CD4-positive, alpha-beta T cell treated with Interferon gamma for 1 hour (primary cell): ENCODE results near the gene MAST3.

Experiments used
- DNase-seq: peaks from one replicate; pipeline ENCODE4 v3.0.0-alpha.2; 2020

The MAST3 gene

DNA sequence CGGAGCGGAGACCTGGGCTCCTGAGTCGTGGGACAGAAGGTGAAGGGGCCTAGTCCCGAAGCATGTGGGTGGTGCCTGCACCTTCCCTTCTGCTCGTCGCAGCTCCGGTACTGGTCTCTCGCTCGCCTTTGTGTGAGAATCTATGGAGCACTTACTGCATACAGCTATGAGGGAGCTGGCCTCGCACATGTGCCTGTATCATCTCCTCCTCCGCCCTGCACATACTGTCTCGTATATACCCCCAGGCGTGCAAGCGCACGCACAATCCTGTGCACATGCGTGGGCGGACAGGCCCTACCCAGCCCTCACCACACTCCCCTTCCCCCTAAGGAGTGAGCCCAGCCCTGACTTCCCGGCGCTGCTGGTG, 64.0 kb downstream of the MAST3 start:
- no peak for DNase-seq

DNA sequence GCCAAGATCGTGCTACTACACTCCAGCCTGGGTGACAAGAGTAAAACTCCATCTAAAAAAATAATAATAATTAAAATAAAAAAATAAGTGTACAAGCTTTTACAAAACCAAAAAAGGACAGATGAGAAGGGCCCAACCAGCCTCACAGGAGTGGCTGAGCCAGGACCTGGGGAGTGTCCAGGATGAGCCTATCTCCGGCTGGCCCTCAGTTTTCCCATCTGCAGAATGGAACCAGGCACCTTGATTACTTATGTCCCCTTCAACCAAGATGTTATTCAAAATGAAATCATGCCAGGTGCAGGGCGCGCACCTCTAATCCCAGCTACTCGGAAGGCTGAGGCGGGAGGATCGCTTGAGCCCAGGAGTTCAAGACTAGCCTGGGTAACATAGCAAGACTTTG, 66.5 kb downstream of the MAST3 start:
- no peak for DNase-seq

DNA sequence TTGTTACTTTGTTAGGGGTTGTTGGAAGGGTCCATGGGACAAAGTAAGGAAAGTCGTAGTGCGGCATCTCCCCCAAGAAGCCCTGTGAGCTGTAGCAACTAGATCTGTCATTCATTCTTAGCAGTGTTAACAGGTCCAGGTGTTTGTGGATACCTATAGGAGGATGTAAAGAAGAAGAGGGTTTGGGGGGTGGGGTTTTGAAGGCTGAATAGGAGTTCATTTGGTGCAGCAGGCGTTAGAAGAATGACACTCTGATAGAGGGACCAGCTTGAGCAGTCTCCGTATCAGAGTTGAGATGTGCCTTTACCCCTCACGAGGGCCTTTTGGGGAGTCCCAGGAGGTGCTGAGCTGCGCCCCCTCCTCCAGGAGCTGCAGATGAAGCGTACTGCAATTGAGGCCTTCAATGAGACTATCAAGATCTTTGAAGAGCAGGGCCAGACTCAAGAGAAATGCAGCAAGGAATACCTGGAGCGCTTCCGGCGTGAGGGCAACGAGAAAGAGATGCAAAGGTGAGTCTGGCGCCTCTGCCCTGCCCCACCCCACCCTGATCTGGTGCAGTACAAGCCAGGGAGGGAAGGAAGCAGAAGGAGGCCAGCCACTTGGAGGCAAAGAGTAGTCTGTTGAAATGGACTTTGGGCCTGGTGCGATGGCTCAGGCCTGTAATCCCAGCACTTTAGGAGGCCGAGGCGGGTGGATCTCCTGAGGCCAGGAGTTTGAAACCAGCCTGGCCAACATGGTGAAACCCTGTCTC, 68.4 kb downstream of the MAST3 start:
- DNase-seq: no peak

DNA sequence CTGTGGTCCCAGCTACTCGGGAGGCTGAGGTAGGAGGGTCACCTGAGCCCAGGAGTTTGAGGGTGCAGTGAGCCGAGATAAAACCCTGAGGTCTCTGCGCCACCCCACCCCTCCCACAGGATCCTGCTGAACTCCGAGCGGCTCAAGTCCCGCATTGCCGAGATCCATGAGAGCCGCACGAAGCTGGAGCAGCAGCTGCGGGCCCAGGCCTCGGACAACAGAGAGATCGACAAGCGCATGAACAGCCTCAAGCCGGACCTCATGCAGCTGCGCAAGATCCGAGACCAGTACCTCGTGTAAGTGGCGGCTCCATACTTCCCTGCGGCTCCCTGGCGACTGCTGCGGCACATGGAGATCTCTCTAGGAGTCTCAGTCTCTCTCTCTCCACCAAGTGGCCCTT, 69.4 kb downstream of the MAST3 start:
- no peak for DNase-seq

DNA sequence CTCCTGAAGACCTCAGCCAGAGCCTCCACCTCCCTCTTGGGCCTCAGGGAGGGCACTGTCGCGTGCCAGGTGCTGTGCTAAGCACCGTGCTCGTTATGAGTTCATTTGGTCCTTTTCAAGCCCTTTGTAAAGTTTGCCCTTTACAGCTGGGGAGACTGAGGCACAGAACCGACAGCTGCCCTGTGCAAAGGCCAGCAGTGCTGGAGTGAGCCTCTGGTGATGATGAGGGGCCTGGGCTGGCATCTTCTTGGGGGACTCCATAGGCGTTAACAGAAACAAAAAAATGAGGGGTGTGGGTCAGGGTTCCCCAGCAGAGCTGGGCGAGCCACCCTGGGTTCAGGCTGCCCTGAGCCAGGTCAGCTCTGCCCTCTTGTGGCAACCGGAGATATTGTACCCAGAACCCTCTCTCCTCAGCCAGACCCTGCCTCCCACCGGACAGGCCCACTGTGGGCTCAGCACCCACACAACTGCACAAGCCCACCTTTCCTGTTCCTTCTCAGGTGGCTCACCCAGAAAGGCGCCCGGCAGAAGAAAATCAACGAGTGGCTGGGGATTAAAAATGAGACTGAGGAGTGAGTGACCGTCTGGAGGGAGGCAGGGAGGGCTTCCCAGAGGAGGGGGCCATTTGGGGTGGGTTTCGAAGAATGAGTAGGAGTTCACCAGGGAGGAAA, 70.5 kb downstream of the MAST3 start:
- peak; percentile 65 for DNase-seq

DNA sequence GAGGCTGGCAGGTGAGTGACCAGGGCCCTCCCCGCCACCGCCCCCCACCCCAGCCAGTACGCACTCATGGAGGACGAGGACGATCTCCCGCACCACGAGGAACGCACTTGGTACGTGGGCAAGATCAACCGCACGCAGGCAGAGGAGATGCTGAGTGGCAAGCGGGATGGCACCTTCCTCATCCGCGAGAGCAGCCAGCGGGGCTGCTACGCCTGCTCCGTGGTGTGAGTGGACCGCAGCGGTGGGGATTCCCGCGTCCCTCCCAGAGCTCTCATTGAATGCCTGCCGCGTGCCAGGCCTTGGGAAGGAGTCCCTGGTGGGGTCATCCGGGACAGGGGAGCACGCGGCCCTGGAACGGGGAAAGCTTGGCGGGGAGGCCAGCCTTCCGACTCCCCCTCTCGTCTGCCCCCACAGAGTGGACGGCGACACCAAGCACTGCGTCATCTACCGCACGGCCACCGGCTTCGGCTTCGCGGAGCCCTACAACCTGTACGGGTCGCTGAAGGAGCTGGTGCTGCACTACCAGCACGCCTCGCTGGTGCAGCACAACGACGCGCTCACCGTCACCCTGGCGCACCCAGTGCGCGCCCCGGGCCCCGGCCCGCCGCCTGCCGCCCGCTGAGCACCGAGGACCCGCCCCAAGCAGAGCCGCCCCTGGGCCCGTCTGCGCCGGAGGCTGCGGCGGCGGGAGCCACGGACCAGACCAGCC, 71.2 kb downstream of the MAST3 start:
- no peak for DNase-seq

DNA sequence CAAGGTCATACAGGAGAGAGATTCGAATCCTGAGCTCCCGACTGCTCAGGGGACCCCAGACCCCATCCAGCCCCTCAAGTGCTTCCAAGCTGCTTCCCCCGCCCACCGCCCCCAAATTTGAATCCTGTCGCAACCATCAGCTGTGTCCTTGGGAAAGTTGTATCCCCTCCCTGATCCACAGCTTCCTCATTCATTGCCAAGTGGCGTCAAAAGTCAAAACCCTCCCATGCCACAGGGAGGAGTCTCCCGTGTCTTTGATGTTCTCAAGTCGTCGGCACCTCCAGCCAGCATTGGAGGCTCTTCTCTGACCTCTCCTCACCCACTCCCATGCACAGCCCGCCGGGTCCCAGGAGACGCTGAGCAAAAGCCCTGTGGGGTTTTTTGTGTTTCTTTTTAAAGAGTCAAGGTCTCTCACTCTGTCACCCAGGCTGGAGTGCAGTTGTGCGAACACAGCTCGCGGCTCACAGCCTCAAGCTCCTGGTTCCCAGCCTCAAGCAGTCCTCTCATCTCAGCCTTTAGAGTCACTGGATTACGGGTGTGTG, 73.2 kb downstream of the MAST3 start:
- peak; percentile 72 for DNase-seq

DNA sequence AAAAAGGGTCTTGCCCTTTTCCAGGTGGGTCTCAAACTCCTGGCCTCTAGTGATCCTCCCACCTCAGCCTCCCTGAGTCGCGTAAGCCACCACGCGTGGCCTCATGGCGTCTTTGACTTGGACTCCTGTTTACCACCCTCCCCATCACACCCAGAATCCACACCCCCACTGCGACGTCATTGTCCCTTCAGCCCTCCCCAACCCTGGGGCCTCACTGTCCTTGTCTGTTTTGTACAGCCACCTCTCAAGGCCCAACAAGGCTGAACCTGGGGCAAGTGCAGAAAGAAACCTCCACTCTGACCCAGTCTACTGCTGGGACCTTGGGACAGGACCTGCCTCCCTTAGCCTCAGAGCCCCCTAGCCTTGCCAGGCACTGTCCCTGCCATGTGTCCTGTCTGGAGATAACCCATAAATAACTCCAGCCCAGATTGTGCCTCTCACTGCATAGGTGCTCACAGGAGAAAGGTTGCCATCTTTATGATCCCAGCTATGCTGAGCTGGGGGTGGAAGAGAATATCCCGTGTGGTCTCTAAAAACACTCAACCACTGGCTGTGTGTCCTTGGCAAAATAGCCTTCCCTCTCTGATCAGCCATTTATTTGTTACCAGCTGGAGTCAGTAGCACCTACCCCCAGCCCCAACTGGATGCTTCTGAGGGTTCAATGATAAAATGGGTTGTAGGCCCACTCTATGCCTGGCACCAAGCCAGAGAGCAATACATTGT, 74.2 kb downstream of the MAST3 start:
- DNase-seq: peak; percentile 40

DNA sequence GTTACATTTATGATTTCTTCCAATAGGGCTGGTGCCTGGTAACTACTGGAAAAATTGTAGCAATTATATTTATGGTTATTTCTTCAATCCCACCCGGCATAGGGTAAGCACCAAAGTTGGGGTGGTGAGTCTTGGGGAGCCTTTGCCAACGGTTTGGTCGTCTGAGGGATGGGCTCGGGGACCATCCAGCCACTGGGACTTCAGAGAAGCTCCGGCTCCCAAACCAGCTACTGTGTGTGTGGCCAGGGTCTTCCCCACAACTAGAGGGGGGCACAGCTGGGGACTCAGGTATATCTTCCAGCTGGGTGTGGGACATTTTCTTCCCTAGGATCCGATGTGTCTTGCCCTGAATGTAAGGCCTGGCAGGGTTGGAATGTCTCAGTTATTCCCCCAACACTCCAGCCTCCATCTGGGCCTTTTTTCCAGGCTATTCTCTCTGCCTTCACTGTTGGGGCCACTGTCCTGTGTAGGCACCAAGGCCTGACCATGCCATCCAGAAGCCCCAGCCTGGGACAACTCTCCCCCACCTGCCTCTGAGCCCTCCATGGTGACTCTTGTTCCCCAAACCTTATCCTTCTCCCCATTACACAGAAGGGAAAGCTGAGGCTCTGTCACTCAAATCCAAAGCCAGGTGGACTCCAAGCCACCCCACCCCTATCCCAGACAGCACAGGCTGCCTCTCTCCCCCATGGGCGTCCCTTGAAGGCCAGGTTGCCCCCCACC, 74.9 kb downstream of the MAST3 start:
- no peak for DNase-seq

DNA sequence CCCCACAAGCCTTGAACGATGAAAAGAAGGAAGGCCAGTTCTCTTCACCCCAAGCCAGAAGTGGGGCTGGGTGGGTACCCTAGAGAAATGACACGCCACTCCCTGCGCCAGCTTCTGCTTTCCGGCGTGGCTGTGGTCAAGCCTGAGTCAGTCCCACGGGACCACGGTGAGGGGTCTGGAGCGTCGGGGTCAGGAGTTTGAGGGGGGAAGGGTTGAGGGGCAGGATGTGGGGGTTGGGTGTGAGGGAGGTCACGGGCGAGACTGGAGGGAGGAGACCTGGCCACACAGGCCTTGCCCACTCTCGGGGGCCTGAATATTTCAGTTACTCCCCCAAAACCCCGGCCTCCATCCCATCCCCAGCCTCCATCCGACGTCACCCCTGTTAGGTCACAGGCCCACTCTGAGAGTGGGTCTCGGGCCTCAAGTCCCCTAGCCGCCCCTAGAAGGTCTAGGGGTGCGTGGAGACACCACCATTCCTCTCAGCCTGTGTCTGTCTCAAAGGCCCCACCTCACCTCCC, 75.5 kb downstream of the MAST3 start:
- peak; percentile 85 for DNase-seq

DNA sequence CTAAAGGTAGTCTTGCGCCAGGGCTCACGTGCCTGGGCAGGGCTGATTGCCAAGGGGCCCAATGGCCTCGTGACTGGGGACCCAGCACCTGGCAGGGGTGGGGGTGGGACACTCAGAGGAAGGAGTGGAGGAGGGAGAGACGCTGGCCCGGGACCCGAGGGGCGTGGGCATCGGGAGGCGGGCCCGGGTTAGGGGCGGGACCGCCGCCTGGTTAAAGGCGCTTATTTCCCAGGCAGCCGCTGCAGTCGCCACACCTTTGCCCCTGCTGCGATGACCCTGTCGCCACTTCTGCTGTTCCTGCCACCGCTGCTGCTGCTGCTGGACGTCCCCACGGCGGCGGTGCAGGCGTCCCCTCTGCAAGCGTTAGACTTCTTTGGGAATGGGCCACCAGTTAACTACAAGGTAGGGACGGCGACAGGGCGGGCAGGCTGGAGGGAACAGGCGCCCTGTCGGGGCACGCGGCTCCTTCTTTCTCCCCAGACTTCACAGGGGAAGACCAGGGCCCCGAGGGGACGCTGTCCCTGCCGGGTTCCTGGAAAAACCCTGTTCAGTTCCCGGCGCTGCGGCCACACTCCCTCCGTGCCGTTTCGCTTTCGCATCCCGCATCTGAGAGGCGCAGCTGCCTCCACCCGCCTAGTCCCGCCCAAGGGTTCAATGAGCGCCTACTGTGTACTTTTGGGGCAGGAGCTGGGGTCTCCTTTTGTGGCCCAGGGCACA, 76.2 kb downstream of the MAST3 start, which contains the start of gene IFI30:
IFI30 (plus strand) TSS at position 242 of the 717 bp plus-strand sequence; CDS start at position 271, 29 bp downstream.
- DNase-seq: peak; percentile 91

DNA sequence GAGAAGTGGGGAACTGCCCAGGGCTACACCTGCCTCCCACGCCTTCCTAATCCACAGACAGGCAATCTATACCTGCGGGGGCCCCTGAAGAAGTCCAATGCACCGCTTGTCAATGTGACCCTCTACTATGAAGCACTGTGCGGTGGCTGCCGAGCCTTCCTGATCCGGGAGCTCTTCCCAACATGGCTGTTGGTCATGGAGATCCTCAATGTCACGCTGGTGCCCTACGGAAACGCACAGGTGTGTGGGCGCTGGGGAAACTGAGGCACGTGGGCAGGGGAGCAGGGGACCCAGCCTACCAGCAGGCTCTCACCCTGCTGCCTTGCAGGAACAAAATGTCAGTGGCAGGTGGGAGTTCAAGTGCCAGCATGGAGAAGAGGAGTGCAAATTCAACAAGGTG, 77.4 kb downstream of the MAST3 start:
- no peak for DNase-seq

DNA sequence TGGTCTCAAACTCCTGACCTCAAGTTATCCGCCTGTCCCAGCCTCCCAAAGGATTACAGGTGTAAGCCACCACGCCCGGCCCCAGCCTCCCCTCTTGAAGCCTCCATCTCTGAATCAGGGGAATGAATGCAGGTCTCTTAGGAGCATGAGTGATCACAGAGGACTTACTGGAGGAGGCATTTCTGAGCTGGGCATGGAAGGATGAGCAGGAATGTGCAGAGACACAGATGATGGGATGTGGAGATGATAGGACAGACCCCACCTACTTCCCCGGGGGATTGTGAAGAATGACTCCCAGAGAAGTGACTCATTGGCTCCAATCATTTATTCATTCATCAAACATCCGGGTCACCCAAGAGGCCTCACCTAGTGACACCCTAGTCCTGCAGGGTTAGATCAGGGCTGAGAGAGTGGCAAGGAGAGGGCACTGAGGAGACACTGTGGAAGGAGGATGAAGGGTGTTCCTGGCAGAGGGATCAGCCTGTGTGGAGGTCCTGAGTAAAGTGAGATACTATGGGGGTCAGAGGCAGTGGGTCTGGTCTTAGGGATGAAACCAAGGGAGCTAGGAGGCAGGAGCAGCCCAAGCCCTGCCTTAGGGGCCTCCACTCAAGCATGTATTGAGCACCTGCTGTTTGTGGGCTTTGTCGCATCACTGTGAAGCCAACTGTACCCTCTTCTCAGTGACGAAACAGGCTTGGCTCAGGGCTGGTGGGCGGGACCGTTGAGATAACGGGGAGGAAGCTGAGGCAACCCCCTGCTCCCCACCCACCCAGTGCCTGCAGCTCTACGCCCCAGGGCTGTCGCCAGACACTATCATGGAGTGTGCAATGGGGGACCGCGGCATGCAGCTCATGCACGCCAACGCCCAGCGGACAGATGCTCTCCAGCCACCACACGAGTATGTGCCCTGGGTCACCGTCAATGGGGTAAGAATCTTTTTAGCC, 79.1 kb downstream of the MAST3 start:
- no peak for DNase-seq

DNA sequence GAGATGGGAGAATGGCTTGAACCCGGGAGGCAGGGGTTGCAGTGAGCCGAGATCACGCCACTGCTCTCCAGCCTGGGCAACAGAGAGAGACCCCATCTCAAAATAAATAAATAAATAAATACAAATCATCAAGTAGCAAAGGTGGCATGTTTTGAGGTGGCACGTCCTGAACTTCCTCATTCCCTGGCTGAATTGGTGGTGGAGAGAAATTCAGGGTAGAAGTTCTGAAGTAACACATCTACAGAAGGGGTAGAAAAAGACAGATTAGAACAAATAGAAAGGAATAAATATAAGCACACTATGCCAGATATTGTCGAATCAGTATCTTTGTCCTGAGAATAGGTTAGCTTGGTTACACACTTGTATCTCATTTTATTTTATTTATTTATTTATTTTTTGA, 82.4 kb downstream of the MAST3 start:
- no peak for DNase-seq

DNA sequence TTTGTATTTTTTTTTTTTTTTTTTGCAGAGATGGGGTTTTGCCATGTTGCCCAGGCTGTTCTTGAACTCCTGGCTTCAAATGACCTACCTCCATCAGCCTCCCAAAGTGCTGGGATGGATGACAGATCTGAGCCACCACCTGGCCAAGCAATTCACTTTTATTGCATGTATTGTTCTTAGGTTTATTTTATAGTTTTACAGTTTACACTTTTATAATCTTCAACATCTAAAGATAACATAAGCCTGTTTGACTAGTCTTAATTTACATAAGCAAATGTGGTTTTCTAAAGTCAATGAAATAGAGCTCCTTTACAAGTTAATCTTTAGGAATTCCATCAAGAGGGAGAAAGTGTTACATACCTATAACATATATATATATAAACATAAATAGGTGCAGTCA, 86.0 kb downstream of the MAST3 start:
- no peak for DNase-seq

DNA sequence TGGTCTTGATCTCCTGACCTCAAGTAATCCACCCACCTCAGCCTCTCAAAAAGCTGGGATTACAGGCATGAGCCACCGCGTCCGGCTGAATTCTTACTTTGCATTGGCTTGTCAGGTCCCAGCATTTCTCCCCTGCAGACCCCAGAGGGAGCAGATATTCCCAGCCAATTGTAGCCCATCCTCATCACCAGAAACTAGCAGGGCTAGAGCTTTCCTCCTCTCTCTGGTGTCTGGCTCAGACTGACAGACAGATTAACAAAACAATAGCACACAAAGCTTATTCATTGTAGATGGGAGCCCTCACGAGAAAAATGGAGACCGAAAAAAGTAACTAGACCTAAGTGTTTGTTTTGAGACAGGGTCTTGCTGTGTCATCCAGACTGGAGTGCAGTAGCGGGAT, 88.0 kb downstream of the MAST3 start:
- no peak for DNase-seq

DNA sequence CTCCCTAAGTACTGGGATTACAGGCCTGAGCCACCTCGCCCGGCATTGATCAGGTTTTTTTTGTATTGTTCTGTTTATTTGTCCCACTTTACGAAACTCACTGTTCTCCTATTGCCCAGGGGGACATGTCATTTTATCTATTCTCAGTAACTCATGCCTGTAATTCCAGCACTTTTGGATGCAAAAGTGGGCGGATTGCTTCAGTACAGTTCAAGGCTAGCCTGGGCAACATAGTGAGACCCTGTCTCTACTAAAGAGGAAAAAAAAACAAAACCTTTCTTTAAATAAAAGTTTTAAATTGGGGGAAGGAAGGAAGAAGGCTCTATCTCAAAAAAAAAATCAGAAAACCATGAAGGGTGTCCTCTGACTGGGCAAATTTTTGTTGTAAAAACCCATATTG, 92.7 kb downstream of the MAST3 start:
- DNase-seq: no peak

DNA sequence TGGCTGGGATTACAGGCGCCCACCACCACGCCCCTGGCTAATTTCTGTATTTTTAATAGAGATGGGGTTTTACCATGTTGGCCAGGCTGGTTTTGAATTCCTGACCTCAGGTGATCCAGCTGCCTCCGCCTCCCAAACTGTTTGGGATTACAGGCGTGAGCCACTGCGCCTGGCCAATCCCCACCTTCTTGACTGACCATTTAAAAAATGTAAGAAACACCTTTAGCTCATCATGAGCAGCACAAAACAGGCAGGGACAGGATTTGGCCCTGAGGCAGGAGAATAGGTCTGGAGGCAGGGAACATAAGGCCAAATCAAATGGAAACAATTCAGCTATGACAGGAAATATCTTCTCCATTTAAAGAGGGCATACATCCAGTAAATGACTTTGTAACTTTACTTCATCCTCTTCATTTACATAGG, 94.1 kb downstream of the MAST3 start:
- no peak for DNase-seq

DNA sequence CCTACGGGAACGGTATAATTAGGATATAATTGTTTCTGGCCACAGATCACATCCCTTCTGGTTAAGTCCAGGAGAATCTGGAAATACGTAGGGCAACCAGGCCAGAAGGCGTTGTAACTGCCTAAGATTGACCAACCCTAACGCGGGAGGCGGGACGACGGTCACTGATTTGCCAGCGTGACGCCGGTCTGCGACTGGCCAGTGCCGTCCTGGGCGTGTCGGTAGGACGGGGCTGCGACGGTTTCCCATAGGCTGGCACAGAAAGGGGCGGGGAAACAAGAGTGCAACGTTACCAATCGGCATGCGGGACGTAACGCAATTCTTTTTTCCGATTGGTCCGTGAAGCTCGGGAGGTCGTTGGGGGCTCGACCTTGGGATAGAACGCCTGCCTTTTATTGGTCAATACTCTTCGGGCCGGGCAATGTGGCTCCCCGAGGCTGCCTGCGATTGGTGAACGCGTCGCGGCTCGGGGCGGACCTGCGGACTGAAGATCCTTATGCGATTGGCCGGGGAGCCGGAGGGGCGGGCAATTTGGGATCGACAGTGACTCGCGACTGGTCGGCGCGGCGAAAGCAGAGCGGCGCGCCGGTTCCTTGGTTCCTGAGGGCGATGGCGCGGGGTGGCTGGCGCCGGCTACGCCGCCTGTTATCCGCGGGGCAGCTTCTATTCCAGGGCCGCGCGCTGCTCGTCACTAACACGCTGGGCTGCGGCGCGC, 95.3 kb downstream of the MAST3 start, which contains the start of gene MPV17L2:
MPV17L2 (plus strand) TSS at position 546 of the 715 bp plus-strand sequence; CDS start at position 610, 64 bp downstream.
- peak; percentile 100 for DNase-seq
